ENCODE measurements around the gene SYNGR3. TPM values are rescaled to one million over a fixed set of nuclear protein-coding genes. Genes with fewer than 3 reads are reported as not detected.
"Not testable (repeated sequence)": the region's sequence is repeated elsewhere in the genome, so short reads cannot be mapped to it uniquely, and the experiment has no call there.

The SYNGR3 gene
- polyA plus RNA-seq, 12 donors, result 0.25 to 1.5 (median 0.86) TPM; not detected in 2

GRCh38 chr16:2007081-2007836 lies 17.5 kb downstream of the SYNGR3 start:
- DNase-seq, result no peak

- DNase-seq, result no peak
Observed at GRCh38 chr16:2008009-2008526, 18.3 kb downstream of the SYNGR3 start.

GRCh38 chr16:2008631-2009163 lies 18.9 kb downstream of the SYNGR3 start:
- DNase-seq, result no peak

- DNase-seq, result no peak
Observed at GRCh38 chr16:2009164-2009711, 19.5 kb downstream of the SYNGR3 start.

GRCh38 chr16:2009791-2010510 lies 20.2 kb downstream of the SYNGR3 start, which contains the start of gene ZNF598:
TSS of gene ZNF598 (minus strand) at chr16:2009821.
- peak; percentile 88 for DNase-seq

- not testable (repeated sequence) for DNase-seq
Observed at GRCh38 chr16:2011726-2012125, 22.0 kb downstream of the SYNGR3 start.

- DNase-seq, result no peak
Observed at GRCh38 chr16:2013527-2013926, 23.8 kb downstream of the SYNGR3 start.

- no peak for DNase-seq
Observed at GRCh38 chr16:2015117-2015946, 25.6 kb downstream of the SYNGR3 start.

- no peak for DNase-seq
Observed at GRCh38 chr16:2015947-2016208, 26.1 kb downstream of the SYNGR3 start.

GRCh38 chr16:2016407-2016922 lies 26.7 kb downstream of the SYNGR3 start:
- DNase-seq, result no peak

GRCh38 chr16:2019518-2019920 lies 29.7 kb downstream of the SYNGR3 start, which contains the start of gene NPW:
TSS of gene NPW (plus strand) at chr16:2019785.
- DNase-seq, result no peak

- no peak for DNase-seq
Observed at GRCh38 chr16:2019921-2020831, 30.4 kb downstream of the SYNGR3 start.

- no peak for DNase-seq
Observed at GRCh38 chr16:2022723-2023091, 32.9 kb downstream of the SYNGR3 start.

GRCh38 chr16:2023092-2024031 lies 33.6 kb downstream of the SYNGR3 start:
- peak; percentile 94 for DNase-seq

GRCh38 chr16:2024032-2024420 lies 34.3 kb downstream of the SYNGR3 start:
- no peak for DNase-seq

- no peak for DNase-seq
Observed at GRCh38 chr16:2025251-2025650, 35.5 kb downstream of the SYNGR3 start.

- DNase-seq, result no peak
Observed at GRCh38 chr16:2025878-2026460, 36.2 kb downstream of the SYNGR3 start.

GRCh38 chr16:2026461-2027023 lies 36.8 kb downstream of the SYNGR3 start, which contains the start of gene NHERF2:
TSS of gene NHERF2 (plus strand) at chr16:2026902. CDS start at chr16:2027006, 104 bp downstream.
- no peak for DNase-seq
